Activated CD4-positive, CD25-positive, alpha-beta regulatory T cell (primary cell): ENCODE measurements around the gene SBF1.

Experiments
- DNase-seq, 4 experiments: peaks; one replicate each; lab custom pipeline; 2025; lab: John Stamatoyannopoulos, UW

Gene SBF1

DNA sequence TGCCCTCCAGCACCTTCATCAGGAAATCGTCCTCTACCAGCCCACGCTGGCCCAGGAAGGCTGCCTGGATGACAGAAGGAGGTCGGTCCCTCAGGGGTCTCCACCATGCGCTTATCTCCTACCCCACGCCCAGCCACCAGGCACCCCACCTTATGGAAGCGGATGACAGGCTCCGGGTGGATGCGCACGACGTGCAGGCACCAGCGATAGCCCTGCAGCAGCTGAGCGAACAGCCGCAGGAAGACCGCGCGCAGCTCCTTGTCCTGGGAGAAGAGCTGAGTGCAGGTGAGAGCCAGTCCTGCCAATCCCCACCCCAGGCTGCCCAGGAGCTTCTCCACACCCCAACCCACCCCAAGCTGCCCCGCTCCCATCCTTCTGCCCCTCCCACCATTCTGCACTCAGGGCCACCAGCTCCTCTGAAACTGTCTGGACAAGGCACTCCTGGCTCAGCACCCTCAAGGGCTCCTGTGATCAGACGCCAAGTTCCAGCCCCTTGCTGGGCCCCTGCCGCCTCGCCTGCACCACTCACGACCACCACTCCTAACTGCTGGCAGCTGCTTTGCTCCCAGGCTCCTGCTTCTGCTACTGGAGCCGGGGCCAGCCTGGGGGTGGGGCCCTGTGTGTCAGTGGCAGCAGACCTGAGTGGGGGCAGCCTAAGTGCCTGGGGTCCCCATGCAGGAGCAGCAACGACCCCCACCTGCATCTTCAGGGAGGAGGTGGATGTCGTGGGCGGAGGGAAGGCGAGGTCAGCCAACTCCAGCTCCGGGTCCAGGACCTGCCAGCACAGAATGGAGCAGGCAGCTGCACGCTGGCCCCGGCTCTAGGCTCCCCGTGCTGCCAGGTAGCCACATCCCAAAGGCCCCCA lies 9.5 kb downstream of the SBF1 start:
- no peak for DNase-seq

DNA sequence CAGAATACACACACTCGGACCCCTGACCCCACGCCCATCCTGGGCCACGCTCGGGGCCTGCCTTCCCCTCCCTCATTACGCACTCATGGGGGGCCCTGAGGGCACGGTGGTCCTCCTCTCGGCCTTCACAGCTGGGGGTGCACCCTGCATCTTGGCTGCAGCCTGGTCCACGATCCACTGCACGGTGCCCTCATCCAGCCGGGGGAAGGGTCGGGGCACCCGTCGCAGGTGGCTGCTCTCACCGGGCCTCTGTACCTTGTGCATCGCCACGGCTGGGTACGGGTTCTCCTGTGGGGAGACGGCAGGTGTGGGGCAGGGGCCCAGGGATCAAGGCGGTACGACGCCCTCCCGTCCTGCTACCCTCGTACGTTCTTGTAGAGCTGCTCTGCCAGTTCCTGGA lies 10.4 kb downstream of the SBF1 start:
- no peak for DNase-seq

DNA sequence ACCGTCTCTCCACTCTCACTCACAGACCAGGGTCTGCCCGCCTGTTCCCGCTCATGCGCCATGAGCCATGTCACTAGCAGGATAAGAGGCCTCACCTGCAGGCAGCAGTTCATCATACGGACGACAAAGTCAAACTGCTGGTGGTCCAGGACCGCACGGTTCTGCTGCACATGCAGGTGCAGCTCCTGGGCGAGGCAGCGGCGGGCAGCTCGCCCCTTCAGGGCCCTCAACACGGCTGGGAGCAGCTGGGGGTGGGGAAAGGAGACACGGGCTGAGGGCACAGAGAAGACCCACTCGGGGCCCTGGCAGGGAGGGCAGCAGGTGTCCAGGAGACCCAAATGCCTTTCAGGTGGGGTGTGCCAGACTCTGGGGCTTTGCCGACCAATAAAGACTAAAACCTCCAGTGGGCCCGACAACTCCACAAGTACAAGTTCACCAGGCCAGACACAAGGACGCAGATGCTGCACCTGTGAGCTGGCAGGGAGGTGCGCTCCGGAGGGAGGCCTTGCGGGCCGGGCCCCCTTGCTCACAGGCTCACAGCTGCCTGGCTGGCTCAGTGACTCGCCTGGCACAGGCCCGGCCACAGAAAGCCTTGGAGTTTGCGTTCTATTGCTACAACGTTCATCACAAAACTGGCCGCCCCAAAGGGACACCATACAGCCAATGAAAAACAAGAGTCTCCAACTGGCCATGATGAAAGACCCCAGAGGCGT lies 11.5 kb downstream of the SBF1 start:
- no peak for DNase-seq

DNA sequence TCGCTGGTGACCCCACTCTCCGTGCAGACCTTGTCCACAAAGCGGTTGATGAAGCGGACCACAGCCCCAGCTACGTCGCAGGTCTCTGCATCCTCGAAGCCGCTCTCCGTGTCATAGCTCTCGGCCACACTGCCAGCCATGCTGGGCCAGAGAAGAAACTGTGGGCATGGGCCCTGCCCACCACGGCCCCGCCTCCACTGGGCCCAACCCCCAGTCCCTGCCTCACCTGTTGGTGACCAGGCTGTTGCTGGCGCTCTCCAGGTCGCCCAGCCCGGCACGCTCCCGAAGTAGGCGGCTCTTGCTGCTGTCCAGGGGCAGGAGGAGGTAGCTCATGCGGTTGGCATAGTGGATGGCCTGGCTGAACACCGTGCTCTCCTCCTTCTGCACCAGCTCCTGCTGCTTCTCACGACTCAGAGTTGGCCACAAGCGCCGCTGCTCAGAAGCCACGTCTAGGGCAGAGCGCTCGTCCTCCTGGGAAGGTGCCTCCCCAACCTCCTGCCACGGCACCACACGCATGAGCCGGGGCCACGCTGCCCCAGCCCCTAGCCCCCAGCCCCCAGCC lies 12.8 kb downstream of the SBF1 start:
- no peak for DNase-seq

DNA sequence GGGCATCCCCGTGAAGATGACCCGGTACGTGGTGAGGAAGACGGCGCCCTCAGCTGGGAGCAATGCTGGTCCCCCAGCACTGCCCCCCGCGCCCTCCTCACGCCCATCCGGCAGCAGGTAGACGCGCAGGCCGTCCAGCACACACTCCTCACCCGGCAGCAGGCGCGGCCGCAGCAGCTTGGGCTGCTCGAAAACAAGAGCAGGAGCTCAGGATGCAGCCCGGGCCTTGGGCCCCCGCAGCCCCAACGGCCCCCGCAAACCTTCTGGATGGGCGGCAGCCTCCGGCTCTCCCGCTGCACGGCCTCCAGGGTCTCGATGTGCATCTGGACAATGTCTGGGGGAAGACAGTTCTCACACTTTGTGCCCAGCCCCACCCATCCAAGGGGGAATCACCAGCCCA lies 13.3 kb downstream of the SBF1 start:
- DNase-seq = no peak

DNA sequence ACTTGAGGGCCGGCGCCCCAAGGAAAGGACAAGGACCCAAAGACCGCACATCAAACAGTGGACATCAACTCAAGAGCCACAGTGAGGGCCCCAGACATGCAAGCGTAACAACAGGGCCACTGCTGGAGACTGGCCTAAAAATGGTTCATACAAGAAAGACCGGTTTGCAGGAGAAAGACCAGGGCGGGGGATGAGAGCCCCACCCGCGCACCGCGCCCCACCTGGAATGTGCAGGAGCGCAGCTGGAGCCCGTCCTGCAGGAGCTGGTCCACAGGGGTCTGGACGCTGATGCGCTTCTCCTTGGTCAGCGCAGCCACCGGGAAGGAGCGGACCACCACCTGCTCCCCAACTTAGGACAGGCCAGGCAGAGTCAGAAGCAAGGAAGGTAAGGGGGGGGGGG lies 13.9 kb downstream of the SBF1 start:
- no peak for DNase-seq

DNA sequence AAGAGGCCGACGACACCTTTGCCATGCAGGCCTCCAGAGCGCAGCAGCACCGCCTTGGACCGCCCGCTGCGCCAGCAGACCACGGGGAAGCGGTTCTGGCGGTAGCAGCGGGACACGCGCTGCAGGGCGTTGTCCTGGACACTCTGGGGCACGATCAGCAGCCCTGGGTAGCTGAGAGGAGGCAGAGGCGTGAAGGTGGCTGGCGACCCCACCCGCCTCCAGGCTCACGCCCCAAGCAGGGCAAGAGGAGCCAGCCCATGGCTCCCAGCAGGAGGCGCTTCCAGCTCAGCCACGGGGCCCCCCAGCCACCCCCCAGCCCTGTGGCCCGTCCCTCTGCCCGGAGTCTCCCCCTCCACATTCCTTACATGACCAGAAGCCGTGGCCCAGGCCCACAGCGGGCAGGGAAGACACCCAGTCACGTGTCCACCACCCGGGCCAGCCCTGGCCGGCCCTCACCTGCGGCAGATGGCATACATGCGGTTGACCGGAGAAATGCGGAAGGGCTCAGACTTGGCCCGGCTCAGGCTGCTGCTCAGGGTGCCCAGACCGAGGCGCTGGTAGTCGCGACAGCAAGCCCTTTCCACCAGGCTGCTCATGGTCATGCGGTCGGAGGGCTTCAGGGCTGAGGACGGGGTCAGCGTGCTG lies 15.2 kb downstream of the SBF1 start:
- DNase-seq = no peak

DNA sequence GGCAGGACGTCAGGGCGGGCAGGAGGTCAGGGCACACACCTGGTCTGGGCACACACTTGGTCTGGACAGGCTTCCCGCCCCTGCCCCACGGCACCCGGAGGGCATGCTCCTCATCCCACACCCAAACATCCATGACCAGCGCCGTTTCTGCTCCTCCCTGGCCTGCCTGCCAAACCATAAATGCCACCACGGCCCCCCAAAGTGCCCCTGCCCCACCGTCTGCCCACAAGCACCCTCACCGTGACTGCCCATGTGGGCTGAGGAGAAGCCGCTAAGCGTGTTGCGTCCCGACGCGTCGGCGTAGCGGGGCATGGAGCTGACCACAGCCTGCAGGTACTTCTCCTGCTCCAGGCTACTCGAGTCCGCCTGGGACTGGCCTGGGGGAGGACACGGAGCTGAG lies 15.8 kb downstream of the SBF1 start:
- DNase-seq = no peak

DNA sequence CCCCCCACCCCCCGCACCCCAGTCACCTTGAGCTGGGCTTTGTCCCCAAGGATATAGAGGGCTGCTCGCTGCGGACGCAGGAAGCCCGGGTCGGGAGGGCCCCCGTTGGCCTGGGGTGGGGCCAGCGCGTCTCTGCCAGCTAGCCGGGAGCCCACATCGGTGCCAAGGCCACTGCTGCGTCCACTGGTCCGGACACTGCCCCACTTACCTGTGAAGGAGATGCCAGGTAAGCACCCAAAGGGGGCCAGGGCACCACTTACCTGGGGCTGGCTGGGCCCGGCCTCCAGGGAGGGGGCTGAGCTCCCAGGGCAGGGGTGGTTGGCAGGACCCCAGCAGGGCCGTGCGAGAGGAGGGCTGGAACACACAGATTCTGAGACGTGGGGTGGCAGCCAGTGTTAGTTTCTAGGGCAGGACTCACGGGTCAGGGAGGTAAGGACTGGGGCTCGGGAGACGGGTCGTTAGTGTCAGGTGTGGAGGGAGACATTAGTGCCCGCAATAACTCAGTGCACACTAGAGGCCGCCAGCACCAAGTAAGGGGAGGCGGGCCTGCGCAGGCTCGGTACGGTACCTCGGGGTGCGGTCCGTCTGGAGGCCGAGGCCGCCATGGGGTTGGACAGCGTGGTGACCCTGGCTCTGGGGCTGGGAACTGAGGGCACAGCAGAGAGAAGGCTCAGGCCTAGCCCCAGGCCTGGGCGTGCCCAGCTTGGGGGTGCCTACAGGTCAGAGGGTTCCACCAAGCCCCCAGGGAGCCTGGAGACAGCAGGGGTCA lies 18.2 kb downstream of the SBF1 start:
- DNase-seq = no peak

DNA sequence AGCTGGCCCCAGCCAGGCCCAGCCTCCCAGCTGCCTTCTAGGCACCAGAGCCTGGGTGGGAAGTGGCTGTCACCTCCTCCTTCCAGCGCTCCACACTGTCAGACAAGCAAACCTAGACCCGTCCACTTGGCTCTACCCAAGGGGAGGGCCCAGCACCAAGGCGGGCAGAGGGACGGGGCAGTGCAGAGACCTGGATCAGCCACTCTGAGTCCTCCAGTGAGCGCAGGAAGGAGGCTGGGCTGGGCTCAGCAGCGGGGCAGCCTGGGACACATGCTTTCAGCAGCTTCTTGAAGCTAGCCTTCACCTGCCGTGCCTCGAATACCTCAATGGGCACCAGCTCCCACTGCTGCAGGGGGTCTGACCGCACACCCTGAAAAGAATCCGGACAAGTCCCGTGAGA lies 18.8 kb downstream of the SBF1 start:
- DNase-seq = no peak

DNA sequence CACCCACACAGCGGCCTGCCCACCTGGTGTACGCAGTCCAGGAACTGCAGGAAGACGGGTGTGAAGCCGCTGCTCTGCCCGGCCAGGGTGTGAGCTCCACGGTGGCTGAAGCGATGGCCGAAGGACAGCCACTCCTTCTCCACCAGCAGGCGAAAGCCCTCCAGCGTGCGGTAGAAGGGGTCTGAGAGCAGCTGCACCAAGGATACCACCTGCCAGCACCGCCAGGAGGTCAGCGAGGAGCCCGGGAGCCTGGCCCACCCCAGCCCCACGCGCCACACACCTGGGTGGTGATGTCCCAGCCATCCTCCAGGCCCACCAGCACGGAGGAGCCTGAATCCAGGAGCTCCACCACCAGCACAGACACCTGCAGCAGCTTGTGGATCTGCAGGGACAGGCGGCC lies 19.6 kb downstream of the SBF1 start:
- no peak for DNase-seq

DNA sequence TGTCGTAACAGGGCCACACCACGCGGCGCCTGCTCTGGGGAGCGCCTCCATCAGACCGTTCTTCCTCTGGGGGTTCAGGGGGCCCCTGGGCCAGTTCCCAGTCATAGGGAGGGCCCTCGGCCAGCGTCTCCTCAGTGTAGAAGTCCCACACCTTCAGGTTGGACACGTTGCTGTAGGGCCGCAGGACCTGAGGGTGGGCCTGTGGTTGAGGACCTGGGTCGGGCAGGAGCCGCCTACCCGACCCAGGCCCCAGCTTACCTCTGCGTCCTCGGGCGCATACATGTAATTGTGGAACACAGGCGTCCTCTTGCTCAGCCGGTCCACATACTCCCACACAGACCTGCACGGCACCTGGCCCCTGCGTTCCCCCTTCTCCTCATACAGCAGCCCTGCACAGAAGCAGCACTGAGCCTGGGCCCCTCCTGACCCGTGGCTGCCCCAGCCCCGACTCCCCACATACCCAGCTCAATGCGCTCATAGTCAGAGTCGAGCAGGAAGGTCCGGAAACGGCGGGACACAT lies 20.2 kb downstream of the SBF1 start:
- DNase-seq = no peak

DNA sequence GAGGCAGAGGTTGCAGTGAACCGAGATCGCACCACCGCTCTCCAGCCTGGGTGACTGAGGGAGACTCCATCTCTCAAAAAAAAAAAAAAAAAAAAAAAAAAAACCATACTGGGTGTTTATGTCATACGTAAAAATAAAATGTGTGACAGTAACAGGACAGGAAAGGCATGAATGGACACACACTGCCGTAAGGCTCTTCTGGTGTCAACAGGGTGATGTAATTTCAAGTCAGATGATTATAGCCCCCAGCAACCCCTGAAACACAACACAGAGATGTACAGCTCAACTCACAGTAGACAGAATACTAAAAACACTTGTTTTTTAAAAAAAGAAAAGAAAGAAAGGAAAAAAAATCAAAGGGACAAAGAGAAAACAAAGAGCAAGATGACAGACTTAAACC lies 22.2 kb downstream of the SBF1 start:
- DNase-seq = no peak

DNA sequence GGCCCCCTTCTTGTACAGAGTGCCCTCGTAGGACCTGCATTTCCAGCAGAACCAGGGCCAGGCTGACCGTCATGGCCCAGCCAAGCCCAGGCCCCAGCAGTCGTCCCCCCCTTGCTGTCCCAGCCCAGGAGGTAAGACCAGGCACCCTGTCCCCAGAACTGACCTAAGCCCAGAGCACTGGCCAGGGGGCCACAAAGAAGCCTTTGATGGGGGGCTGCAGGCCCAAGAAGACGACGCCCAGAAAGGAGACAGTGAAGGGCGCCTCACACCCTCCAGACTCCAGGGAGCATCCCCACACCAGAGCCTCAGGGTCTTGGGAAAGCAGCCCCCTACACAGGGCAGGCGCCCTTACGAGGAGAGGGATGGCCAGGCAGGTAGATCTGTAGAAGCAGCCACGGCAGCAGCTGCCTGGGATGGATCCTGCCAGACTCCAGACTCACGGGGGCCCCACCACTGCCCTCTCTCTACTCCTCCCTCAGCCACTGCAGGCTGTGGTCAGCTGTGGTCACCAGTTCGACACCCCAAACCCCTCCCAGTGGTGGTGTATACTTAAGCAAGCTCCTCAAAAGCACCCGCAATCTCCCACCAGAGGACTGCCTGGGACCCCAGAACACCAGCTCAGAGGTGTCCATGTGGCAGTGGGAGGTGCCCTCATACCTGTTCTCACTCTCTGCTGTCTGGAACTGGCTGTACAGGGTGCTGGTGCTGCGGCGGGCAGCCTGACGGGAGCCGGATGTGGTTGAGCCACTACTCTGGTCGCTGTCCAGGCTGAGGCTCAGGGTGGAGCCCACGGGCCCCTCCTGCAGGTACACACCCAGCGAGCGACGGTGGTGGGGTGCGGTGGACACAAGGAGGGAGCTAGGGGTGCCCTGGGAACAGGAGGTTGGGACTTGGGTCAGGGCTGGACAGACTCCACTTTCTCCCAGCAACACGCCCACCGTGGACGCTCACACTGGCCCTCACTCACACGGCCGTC lies 27.0 kb downstream of the SBF1 start:
- DNase-seq = no peak

DNA sequence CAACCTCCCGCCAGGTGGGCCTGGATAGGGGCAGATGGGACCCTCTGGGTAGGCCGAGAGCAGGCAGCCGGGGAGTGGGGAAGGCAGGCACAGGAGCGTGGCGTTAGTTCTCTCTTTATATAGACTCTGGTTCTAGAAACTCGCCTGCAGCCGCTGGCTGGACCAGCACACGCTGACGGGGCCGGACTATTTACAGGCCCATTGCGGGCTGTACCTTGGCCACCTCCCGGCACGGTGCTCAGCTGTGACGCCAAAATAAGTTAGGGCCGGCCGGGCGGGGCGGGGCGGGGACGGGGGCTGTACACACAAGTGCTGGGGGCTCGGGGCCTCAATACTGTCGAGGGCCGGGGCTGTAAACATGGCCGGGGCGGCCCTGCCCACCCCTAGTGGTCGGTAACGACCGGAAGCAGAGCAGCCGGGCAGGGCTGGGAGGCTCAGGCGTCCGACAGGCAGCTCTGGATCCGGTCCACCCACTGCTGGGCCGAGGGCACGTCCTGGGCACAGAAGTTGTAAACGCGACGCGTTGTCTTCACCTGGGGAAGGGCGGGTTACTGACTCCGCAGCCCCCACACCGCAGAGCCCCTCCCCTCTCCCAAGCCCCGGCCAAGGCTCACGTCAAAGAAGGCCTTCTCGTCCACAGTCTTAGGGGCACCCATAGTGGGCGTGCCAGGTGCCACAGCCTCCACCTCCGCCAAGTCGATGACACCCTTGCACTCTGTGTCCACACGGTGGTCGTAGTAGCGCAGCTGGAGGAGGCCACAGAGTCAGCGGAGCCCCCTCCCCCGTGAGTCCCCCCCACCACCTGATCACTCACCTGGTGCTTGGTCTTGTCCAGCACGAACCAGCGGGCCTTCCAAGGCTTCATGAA lies 27.9 kb downstream of the SBF1 start:
- DNase-seq = no peak

DNA sequence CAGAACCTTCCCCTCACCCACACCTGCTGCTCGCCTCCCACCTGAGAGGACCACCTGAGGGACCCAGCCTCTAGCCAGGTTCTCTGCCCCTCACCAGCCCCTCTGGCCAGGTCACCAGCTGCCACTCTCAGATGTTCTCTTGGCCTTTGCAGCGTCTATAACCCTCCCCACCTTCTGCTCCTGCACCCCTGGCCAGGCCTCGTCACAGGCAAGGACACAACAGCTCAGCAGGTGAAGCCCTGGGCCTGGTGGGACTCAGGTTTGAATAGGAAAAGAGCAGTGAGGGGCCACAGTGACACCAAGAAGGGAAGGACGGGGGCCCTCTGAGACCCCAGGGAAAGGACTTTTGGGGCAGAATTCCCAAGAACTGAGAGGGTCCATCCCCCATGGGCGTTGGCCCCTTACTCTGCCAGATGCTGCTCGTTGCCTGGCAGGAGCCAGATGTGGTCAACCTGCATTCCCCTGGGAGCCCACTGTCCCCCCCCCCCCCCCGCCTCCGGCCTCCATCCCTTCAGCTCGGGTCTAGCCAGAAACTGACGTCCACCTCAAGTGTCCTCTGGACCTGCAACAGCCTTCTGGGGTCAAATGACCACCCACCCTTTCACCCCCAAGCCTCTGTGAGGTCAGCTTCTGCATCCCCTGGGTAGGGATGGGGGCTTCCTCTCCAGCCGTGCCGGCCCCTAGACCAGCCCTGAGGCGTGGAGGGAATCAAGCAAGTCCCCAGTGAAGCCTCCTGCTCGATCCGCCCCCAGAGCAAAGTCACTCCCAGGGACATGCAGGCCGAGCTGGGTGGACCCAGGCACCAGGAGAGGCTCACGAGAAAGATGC lies 28.7 kb downstream of the SBF1 start:
- no peak for DNase-seq

DNA sequence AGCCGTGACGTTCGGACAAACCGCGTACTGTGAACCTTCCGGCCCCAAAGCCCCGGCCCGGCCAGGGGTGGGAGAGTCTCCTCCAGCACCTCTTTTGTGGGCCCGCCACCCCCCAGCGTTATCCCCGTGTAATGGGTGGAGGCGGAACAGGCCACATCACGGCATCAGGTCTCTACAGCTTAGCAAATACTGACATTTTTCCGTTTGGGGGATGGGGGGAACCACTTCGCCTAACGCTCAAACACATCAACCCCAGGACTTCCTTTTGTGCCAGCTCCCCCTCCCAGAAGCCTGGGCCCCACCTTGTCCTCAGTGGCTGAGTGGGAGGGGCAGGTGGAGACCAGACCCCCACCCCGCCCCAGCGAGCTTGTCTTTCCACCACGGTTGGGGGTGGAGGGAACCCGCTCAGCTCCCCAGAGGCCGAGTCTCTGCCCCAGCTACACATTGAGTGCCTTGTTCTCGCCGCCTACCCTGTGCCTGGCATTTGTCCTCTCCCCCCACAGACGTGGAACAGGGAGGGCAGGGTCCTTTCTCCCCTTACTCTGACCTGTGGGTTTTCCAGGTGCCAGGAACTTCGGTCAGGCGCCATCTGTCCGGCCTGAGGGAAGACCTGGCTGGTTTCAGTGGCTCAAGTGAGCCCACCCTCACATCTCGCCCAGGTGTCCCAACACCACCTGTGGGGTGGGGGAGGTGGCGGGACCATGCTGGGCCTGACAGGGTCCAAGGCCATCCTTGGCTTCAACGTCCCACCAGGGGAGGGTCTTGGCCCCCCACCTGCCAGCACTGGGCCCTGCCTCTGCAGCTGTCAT lies 29.6 kb downstream of the SBF1 start:
- no peak for DNase-seq

DNA sequence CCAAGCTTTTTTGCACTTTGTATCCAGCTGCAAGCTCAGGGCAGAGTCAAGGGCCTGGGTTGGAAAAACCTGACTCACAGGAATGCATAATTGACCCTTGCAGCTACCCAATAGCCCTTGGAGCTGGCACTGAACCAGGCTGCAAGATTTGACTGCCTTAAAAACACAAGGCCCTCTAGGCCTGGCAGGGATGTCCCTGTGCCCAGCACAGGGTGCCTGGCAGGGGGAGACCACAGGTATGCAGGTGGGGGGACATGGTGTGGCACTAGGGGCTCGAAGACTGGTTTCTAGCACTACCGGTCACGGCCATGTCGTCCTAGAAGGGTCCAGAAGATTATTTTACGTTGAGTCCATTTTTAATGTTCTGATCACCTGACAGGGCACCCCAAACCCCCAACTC lies 30.2 kb downstream of the SBF1 start:
- no peak for DNase-seq
